Mesenchymal stem cell (in vitro differentiated cells and primary cell): Measurements from ENCODE around the gene CIRBP.

ENCODE experiments used
- DNase-seq: peaks from one replicate; pipeline ENCODE4 v3.0.0-alpha.2; 2013
- H2AFZ ChIP-seq: one replicate; pipeline ENCODE4 v1.6.1; 2013; ENCODE audit warnings: low read depth, mild to moderate bottlenecking, control low read depth, inconsistent platforms, low read length, moderate library complexity
- H2AK5ac ChIP-seq: 2 replicates; pipeline ENCODE4 v1.6.1; 2013; ENCODE audit warnings: low read length, moderate library complexity, mild to moderate bottlenecking, inconsistent platforms; ENCODE audit not compliant: severe bottlenecking
- H2BK120ac ChIP-seq: one replicate; pipeline ENCODE4 v1.6.1; 2013; ENCODE audit warnings: low read depth, mild to moderate bottlenecking, inconsistent platforms, low read length, moderate library complexity
- H2BK12ac ChIP-seq, 2 experiments: one replicate each; pipeline ENCODE4 v1.6.1; 2013; ENCODE audit warnings: inconsistent platforms in 2 of 2, low read length in 2 of 2, mild to moderate bottlenecking in 2 of 2, moderate library complexity in 2 of 2, control low read depth in 1 of 2
- H2BK15ac ChIP-seq: one replicate; pipeline ENCODE4 v1.6.1; 2013; ENCODE audit warnings: mild to moderate bottlenecking, low read depth, inconsistent platforms; ENCODE audit not compliant: poor library complexity, severe bottlenecking
- H2BK5ac ChIP-seq: 2 replicates; pipeline ENCODE4 v1.6.1; 2013; ENCODE audit warnings: low read depth, mild to moderate bottlenecking, low read length, control low read depth, inconsistent platforms; ENCODE audit not compliant: poor library complexity, severe bottlenecking
- H3K14ac ChIP-seq, 2 experiments: one replicate each; pipeline ENCODE4 v1.6.1; 2013; ENCODE audit warnings: inconsistent platforms in 2 of 2, low read length in 2 of 2, control low read depth in 1 of 2, mild to moderate bottlenecking in 1 of 2, moderate library complexity in 1 of 2
- H3K18ac ChIP-seq, 2 experiments: one replicate each; pipeline ENCODE4 v1.6.1; 2013; ENCODE audit warnings: inconsistent platforms in 2 of 2, low read length in 2 of 2, control low read depth in 1 of 2, low read depth in 1 of 2, mild to moderate bottlenecking in 1 of 2
- H3K23ac ChIP-seq, 2 experiments: one replicate each; pipeline ENCODE4 v1.6.1; 2013; ENCODE audit warnings: inconsistent platforms in 2 of 2, low read length in 2 of 2, mild to moderate bottlenecking in 2 of 2, moderate library complexity in 2 of 2, control low read depth in 1 of 2
- H3K27ac ChIP-seq: 2 replicates; pipeline ENCODE4 v1.5.1; 2013; ENCODE audit warnings: mild to moderate bottlenecking, moderate library complexity, low read length, control low read depth, inconsistent platforms; ENCODE audit not compliant: poor library complexity, severe bottlenecking
- H3K27me3 ChIP-seq, 2 experiments: 2 replicates each; pipeline versions ENCODE4 v1.6.1 to v1.7.0; 2013; ENCODE audit warnings: low read length in 2 of 2, mild to moderate bottlenecking in 2 of 2, moderate library complexity in 2 of 2, control low read depth in 1 of 2, inconsistent platforms in 1 of 2; ENCODE audit not compliant: control insufficient read depth in 1 of 2, insufficient read depth in 1 of 2
- H3K36me3 ChIP-seq, 2 experiments: 2 replicates each; pipeline versions ENCODE4 v1.6.1 to v1.7.0; 2013; ENCODE audit warnings: low read length in 2 of 2, control low read depth in 1 of 2, inconsistent platforms in 1 of 2, low read depth in 1 of 2, mild to moderate bottlenecking in 1 of 2; ENCODE audit not compliant: insufficient read depth in 2 of 2, control insufficient read depth in 1 of 2
- H3K4ac ChIP-seq, 2 experiments: one replicate each; pipeline ENCODE4 v1.6.1; 2013; ENCODE audit warnings: inconsistent platforms in 2 of 2, low read length in 2 of 2, mild to moderate bottlenecking in 2 of 2, moderate library complexity in 2 of 2, control low read depth in 1 of 2, low read depth in 1 of 2
- H3K4me1 ChIP-seq: 2 replicates; pipeline ENCODE4 v1.6.1; 2013; ENCODE audit warnings: low read depth, low read length, control low read depth; ENCODE audit not compliant: control insufficient read depth, insufficient read depth
- H3K4me2 ChIP-seq: 2 replicates; pipeline ENCODE4 v1.6.1; 2013; ENCODE audit warnings: low read length, mild to moderate bottlenecking, inconsistent platforms; ENCODE audit not compliant: poor library complexity, severe bottlenecking
- H3K4me3 ChIP-seq, 2 experiments: 2 replicates each; pipeline versions ENCODE4 v1.5.1 to v1.7.0; 2013; ENCODE audit warnings: low read length in 2 of 2, mild to moderate bottlenecking in 2 of 2, control low read depth in 1 of 2, low read depth in 1 of 2; ENCODE audit not compliant: insufficient read depth in 1 of 2
- H3K79me1 ChIP-seq: replicated peaks from 2 replicates; pipeline ENCODE4 v1.6.1; 2013; ENCODE audit warnings: mild to moderate bottlenecking, control low read depth, low read length, inconsistent platforms; ENCODE audit not compliant: poor library complexity, severe bottlenecking
- H3K9ac ChIP-seq: 2 replicates; pipeline ENCODE4 v1.7.0; 2013; ENCODE audit warnings: mild to moderate bottlenecking, low read length, moderate library complexity
- H3K9me3 ChIP-seq: 2 replicates; pipeline ENCODE4 v1.7.0; 2013; ENCODE audit warnings: mild to moderate bottlenecking, low read length; ENCODE audit not compliant: control insufficient read depth
- H4K8ac ChIP-seq: one replicate; pipeline ENCODE4 v1.6.1; 2013; ENCODE audit warnings: inconsistent platforms, mild to moderate bottlenecking, low read length, moderate library complexity
- H4K91ac ChIP-seq: one replicate; pipeline ENCODE4 v1.6.1; 2013; ENCODE audit warnings: mild to moderate bottlenecking, low read length, inconsistent platforms
- WGBS: methylation state at CpG from one replicate; pipeline ENCODE4 v1.1.7; 2013; ENCODE audit warnings: mixed read lengths; 5-methylcytosine and 5-hydroxymethylcytosine counted together

CIRBP gene

DNA sequence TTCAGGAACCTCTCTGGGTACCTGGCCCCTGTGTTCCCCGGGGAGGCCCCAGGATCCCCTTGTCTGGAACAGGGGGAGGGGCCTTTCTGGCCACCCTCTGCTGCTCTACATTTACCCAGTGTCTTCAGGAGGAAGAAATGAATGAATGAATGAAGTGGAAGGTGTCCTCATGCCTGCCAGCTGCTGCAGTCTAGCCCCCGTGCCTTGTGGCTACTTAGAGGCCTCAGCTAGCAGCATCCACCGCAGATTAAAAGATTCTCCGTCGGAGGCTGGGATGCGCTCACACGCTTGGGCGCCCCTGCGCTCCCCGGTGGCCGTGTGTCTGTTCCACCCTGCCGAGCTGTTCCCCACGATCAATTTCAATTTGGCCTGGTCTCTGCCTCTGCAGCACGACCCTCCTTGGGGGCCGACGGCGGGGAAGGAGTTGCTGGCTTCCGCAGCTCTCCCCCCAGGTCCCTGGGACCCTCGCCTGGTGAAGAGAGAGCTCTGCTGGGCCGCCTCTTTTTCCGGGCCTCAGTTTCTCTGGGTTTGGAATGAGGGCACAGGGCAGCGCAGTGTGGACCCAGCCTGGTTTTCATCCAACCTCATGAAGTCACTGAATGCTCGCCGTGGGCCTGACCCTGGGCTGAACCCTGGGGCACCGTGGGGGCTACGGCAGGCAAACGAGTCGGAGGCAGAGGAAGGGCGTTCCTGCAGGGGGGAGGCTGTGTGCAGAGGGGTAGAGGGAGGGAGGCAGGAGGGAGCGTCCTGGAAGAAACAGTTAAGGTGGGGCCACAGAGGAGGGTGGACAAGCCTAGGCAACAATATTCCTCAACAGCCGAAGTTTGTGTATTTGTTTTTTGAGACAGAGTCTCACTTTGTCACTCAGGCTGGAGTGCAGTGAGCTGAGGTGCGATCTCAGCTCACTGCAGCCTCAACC lies 44.8 kb downstream of the CIRBP start:
- 74% methylated on average over 31 of the region's 32 CpGs for WGBS

DNA sequence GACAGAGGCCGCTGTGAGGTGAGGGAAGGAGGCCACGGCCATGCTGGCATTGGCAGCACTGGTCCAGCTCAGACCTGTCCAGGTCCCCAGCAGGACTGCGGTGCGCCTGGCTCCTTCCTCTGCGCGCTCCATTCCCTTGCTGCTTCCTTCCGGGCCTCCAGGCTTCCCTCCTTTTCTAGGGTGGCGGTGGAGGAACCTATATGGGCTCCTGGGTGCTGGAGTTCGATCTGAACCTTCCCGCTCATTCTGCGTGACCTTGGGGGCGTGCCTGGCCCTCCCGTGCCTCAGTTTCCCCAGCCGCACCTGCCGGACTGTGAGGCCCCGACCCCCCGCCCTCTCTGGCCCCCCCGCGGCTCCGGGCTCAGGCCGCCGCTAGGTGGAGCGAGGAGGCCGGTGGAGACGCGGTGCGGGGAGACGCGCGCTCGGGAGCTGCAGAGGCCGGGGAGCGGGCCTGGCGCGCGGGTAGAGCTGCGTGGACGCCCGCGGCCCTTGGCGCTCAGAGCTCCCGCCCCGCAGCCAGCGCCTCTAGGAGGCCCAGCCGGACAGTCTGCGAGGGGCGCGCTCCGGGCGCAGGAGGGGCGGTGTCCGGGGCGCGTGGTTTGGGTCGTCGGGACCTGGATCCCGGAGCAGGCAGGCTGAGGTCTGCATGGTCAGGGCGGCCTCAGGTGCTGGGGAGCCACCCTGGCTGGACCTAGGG lies 46.5 kb downstream of the CIRBP start:
- H4K8ac ChIP-seq: no peak overlapping the region
- H2BK120ac ChIP-seq: no peak overlapping the region
- H3K23ac ChIP-seq: no peak overlapping the region
- H3K79me1 ChIP-seq: no peaks in the 10 kb centered on the region
- peak; percentile 25 for DNase-seq
- no peaks in the 10 kb centered on the region for H3K36me3 ChIP-seq
- peak overlapping the region in 1 of 2 experiments; percentile 4 for H3K4me3 ChIP-seq
- no peak overlapping the region for H3K4ac ChIP-seq
- H3K14ac ChIP-seq: no peak overlapping the region
- H3K18ac ChIP-seq: no peak overlapping the region
- H2AK5ac ChIP-seq: no peak overlapping the region
- H4K91ac ChIP-seq: no peak overlapping the region
- H3K27ac ChIP-seq: no peak overlapping the region
- H3K9ac ChIP-seq: no peak overlapping the region
- peak overlapping the region; percentile 60 for H3K4me2 ChIP-seq
- no peak overlapping the region for H2AFZ ChIP-seq
- 25% methylated on average over 45 of the region's 58 CpGs for WGBS
- H3K9me3 ChIP-seq: no peaks in the 10 kb centered on the region
- no peak overlapping the region for H2BK12ac ChIP-seq
- H2BK15ac ChIP-seq: no peak overlapping the region
- peaks cover 30 to 72% of the 10 kb centered on the region in 2 experiments for H3K27me3 ChIP-seq
- no peak overlapping the region for H2BK5ac ChIP-seq
- H3K4me1 ChIP-seq: peaks cover 36% of the 10 kb centered on the region

More for the DNA sequence above, 44.8 kb downstream of the CIRBP start:
- peak overlapping the region; percentile 71 for H3K27ac ChIP-seq
- H2BK120ac ChIP-seq: no peak overlapping the region
- H3K4me2 ChIP-seq: peak overlapping the region; percentile 57
- no peaks in the 10 kb centered on the region for H3K9me3 ChIP-seq
- H4K8ac ChIP-seq: no peak overlapping the region
- peak overlapping the region; percentile 66 for H4K91ac ChIP-seq
- H2BK5ac ChIP-seq: peak overlapping the region; percentile 63
- no peak overlapping the region for H3K18ac ChIP-seq
- H2BK12ac ChIP-seq: no peak overlapping the region
- no peak overlapping the region for H3K9ac ChIP-seq
- peaks cover 29 to 82% of the 10 kb centered on the region in 2 experiments for H3K27me3 ChIP-seq
- no peak overlapping the region for H2AFZ ChIP-seq
- peak overlapping the region; percentile 84 for H2AK5ac ChIP-seq
- no peaks in the 10 kb centered on the region for H3K36me3 ChIP-seq
- no peak overlapping the region for H3K14ac ChIP-seq
- no peak overlapping the region for H3K4ac ChIP-seq
- no peak overlapping the region for H2BK15ac ChIP-seq
- H3K23ac ChIP-seq: no peak overlapping the region
- H3K79me1 ChIP-seq: no peaks in the 10 kb centered on the region
- no peak overlapping the region for H3K4me3 ChIP-seq
- peaks cover 36% of the 10 kb centered on the region for H3K4me1 ChIP-seq
- no peak for DNase-seq

DNA sequence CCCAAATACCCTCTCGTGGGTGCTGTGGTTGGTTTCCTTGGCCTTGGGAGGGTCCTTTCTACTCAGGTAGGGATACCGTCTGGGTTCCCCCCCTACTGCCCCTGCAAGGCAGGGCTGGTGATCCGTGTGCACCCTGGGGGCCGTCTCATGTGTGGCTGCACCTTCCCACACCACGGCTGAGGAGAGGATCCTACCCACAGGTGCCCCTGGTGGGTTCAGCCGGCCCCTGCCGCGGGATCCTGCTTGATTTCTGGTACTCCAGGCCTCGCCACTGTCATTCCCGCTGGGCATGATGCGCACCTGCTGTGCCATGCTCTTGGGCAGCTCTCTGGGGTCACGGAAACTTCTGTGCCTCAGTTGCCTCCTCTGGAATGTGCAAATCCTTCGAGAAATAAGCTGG lies 47.3 kb downstream of the CIRBP start:
- Histone ChIP-seq H3K18ac (no peak overlapping the region), H3K9ac (no peak overlapping the region), H3K4me3 (no peak overlapping the region), H3K4me1 (peaks cover 34% of the 10 kb centered on the region), H2BK120ac (no peak overlapping the region), H3K9me3 (no peaks in the 10 kb centered on the region), H3K79me1 (no peaks in the 10 kb centered on the region), H3K4me2 (no peak overlapping the region), H2BK15ac (no peak overlapping the region), H3K27me3 (peaks cover 30 to 72% of the 10 kb centered on the region in 2 experiments), H4K8ac (no peak overlapping the region), H3K4ac (no peak overlapping the region), H3K27ac (no peak overlapping the region), H2BK12ac (no peak overlapping the region), H3K23ac (no peak overlapping the region), H3K36me3 (no peaks in the 10 kb centered on the region), H3K14ac (no peak overlapping the region), H2AK5ac (no peak overlapping the region), H4K91ac (no peak overlapping the region), H2BK5ac (no peak overlapping the region), H2AFZ (no peak overlapping the region)
- DNase-seq: no peak
- 86% methylated on average over 13 of the region's 13 CpGs for WGBS
